ENCODE data around the gene PIP4K2C. TPM values are rescaled to one million over a fixed set of nuclear protein-coding genes. Genes with fewer than 3 reads are reported as not detected.

PIP4K2C gene
- total and polyA plus RNA-seq, 2 of the 4 experiments (the other 2 are of a cell fraction) = 12.5 to 23.1 TPM

DNA sequence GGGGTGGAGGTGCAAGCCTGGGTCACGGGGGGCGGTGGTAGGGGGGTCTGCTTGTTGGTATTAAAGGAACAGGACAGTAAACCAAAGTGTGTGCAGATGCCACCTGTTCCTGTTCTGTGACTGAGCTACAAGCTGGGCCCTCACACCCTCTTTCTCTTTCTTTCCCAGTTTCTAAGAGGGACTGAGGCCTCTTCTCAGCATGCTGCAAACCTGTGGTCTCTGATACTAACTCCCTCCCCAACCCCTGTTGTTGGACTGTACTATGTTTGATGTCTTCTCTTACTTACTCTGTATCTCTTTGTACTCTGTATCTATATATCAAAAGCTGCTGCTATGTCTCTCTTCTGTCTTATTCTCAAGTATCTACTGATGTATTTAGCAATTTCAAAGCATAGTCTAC is 6.9 kb upstream of the PIP4K2C start:
- Histone ChIP-seq H3K4me3 (ENCODE audit: insufficient read depth, low read depth, low read length) (no peak overlapping the region), H3K4ac (ENCODE audit: low read depth, low read length) (no peak overlapping the region), H3K27ac (ENCODE audit: insufficient read depth, low read length) (no peak overlapping the region), H3K36me3 (ENCODE audit: control insufficient read depth, insufficient read depth, low read length) (no peaks in the 10 kb centered on the region), H3K79me1 (ENCODE audit: low read depth in 1 of 2, low read length in 2 of 2) (no peaks in the 10 kb centered on the region), H2AK9ac (replicated peaks; ENCODE audit: low read depth, low read length, poor library complexity) (no peak overlapping the region), H3K14ac (replicated peaks; ENCODE audit: low read depth, low read length) (no peak overlapping the region), H4K20me1 (ENCODE audit: insufficient read depth, low read length) (no peaks in the 10 kb centered on the region), H2BK120ac (ENCODE audit: low read depth, low read length) (no peak overlapping the region), H4K8ac (ENCODE audit: low read depth in 2 of 2, low read length in 2 of 2) (no peak overlapping the region), H2BK20ac (ENCODE audit: low read depth, low read length) (no peak overlapping the region), H3K23ac (ENCODE audit: low read depth, low read length) (no peak overlapping the region), H3K27me3 (ENCODE audit: control insufficient read depth, insufficient read depth, low read length) (peaks cover 36% of the 10 kb centered on the region), H3K18ac (ENCODE audit: low read depth, low read length) (no peak overlapping the region), H2BK15ac (ENCODE audit: low read depth, low read length) (no peak overlapping the region), H4K5ac (ENCODE audit: low read depth, low read length) (no peak overlapping the region), H2BK5ac (ENCODE audit: low read depth, low read length, poor library complexity, severe bottlenecking) (no peak overlapping the region), H2AFZ (replicated peaks; ENCODE audit: low read length, poor library complexity) (no peak overlapping the region), H3K9me3 (ENCODE audit: control insufficient read depth, insufficient read depth, low read length) (no peaks in the 10 kb centered on the region), H3K9ac (ENCODE audit: low read depth, low read length) (no peak overlapping the region), H3K4me1 (ENCODE audit: control insufficient read depth, insufficient read depth, low read length) (no peaks in the 10 kb centered on the region), H4K91ac (ENCODE audit: insufficient read depth, low read depth, low read length) (no peak overlapping the region), H3K56ac (ENCODE audit: extremely low read depth, insufficient read depth, low read length) (no peak overlapping the region), H3K9me1 (ENCODE audit: insufficient read depth, low read length) (no peaks in the 10 kb centered on the region), H3K4me2 (ENCODE audit: low read depth, low read length) (no peak overlapping the region), H2AK5ac (ENCODE audit: low read depth, low read length) (no peak overlapping the region)
- TF ChIP-seq BHLHE40 (IDR thresholded peaks at IDR 0.05; ENCODE audit: low read depth, low read length) (no peak), POLR2A (IDR thresholded peaks at IDR 0.05; ENCODE audit: low read depth, low read length) (no peak)
- dilution Hi-C loops (cut with HindIII; ENCODE audit: low sequenced_read_pairs, unreplicated experiment) (no loop called here), in situ Hi-C loops (cut with MboI; ENCODE audit: low sequenced_read_pairs) (loop anchor here (5.0 to 10.0 kb wide), 2 partner anchors 38 to 151 kb away; partner anchors contain the start of gene AGAP2), intact Hi-C loops (cut with micrococcal nuclease) (loop anchor here (5.0 kb wide), 1 partner anchor 153 kb away; the partner anchor contains the start of gene AGAP2)
- no peak for ATAC-seq (ENCODE audit: low read depth)
- WGBS, 2 experiments (ENCODE audit: extremely low coverage in 2 of 2, insufficient read length in 1 of 2) = no CpG with 5 or more reads among the region's 2 CpGs
- DNase-seq = no peak
- CTCF ChIA-PET = interaction anchor here (0.7 to 2.0 kb wide), 9 partner anchors 9 to 153 kb away, joined by 3 to 11 read pairs (median 4); partner anchors contain the start of gene B4GALNT1
- POLR2A ChIA-PET (ENCODE audit: unreplicated experiment) = no interaction called here
- BruUV-seq (replicated peaks) = no TSS peak

Data from IMR-90 (cell line).